ENCODE measurements around the gene BRD8. TPM values are rescaled to one million over a fixed set of nuclear protein-coding genes. Genes with fewer than 3 reads are reported as not detected.
A peak's percentile ranks its signal among the peaks of the same experiment; 100 is the strongest.

Gene BRD8
- total and polyA plus RNA-seq, 9 of the 15 experiments (the other 6 are each of a cell fraction or from before 2014, with no cell fraction given): 54.6 to 163 (median 87.0) TPM

GRCh38 chr5:138213161-138214029, 35.0 kb upstream of the BRD8 start, which contains the start of gene CDC23 (continued):
- TF ChIP-seq YY1 (IDR thresholded peaks at IDR 0.05; ENCODE audit: borderline replicate concordance in 1 of 3, control insufficient read depth in 1 of 3, extremely low read depth in 1 of 3, insufficient read depth in 3 of 3, insufficient read length in 1 of 3, insufficient replicate concordance in 2 of 3, low read depth in 1 of 3, low read length in 2 of 3) (peak; percentile 79 to 98 (median 96)), ATF7 (IDR thresholded peaks at IDR 0.05) (peak; percentile 53), EP400 (IDR thresholded peaks at IDR 0.05) (peak; percentile 85), ZNF274 (IDR thresholded peaks at IDR 0.05; ENCODE audit: borderline replicate concordance, low read depth, low read length) (no peak), NR2C1 (IDR thresholded peaks at IDR 0.05) (peak; percentile 43; the same call in 1 of the 2 replicates), NR2C1 (tag; IDR thresholded peaks at IDR 0.05) (no peak), CXXC5 (CRISPR knock-in tag; IDR thresholded peaks at IDR 0.05) (peak; percentile 43; the same call in 1 of the 2 replicates), RB1 (IDR thresholded peaks at IDR 0.05; ENCODE audit: low read depth) (peak; percentile 72; the same call in 1 of the 2 replicates), STAT6 (CRISPR knock-in tag; IDR thresholded peaks at IDR 0.05) (no peak), CREB3 (tag; conservative IDR thresholded peaks at IDR 0.05; ENCODE audit: low read depth) (no peak), NR3C1 (CRISPR knock-in tag; IDR thresholded peaks at IDR 0.05) (no peak), SMAD3 (CRISPR knock-in tag; conservative IDR thresholded peaks at IDR 0.05) (no peak), GABPB1 (CRISPR knock-in tag; IDR thresholded peaks at IDR 0.05) (0 out of 2 replicates have a peak, but pooled peaks have one; percentile 19), ZNF146 (CRISPR knock-in tag; IDR thresholded peaks at IDR 0.05; ENCODE audit: unreplicated experiment) (no peak)
- TF ChIP-seq, protein P1, sequence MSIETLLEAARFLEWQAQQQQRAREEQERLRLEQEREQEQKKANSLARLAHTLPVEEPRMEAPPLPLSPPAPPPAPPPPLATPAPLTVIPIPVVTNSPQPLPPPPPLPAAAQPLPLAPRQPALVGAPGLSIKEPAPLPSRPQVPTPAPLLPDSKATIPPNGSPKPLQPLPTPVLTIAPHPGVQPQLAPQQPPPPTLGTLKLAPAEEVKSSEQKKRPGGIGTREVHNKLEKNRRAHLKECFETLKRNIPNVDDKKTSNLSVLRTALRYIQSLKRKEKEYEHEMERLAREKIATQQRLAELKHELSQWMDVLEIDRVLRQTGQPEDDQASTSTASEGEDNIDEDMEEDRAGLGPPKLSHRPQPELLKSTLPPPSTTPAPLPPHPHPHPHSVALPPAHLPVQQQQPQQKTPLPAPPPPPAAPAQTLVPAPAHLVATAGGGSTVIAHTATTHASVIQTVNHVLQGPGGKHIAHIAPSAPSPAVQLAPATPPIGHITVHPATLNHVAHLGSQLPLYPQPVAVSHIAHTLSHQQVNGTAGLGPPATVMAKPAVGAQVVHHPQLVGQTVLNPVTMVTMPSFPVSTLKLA (conservative IDR thresholded peaks at IDR 0.05): peak in 1 of 2 experiments; percentile 75; a peak in 2 of 4 replicates

All from K562 (cell line).